CD4-positive, alpha-beta T cell treated with Interleukin-4 for 1 hour (primary cell): ENCODE data around the gene ZCCHC2.

Experiments
- DNase-seq, 2 donors: peaks; one replicate each; pipeline ENCODE4 v3.0.0-alpha.2; 2020 to 2022

The ZCCHC2 gene

GRCh38 chr18:62583376-62583775 is 60.6 kb downstream of the ZCCHC2 start:
- no peak for DNase-seq

GRCh38 chr18:62584241-62585120 is 61.7 kb downstream of the ZCCHC2 start:
- peak; percentile 85 to 87 for DNase-seq

GRCh38 chr18:62585274-62586150 is 62.7 kb downstream of the ZCCHC2 start:
- no peak for DNase-seq

- DNase-seq, result peak; percentile 56 to 58
Observed at GRCh38 chr18:62586151-62586774, 63.4 kb downstream of the ZCCHC2 start.

- DNase-seq, result no peak
Observed at GRCh38 chr18:62586781-62587487, 64.1 kb downstream of the ZCCHC2 start.

GRCh38 chr18:62587689-62588088 is 64.9 kb downstream of the ZCCHC2 start:
- DNase-seq, result no peak

GRCh38 chr18:62588217-62588616 is 65.4 kb downstream of the ZCCHC2 start:
- DNase-seq, result no peak

- no peak for DNase-seq
Observed at GRCh38 chr18:62590799-62591590, 68.2 kb downstream of the ZCCHC2 start.

GRCh38 chr18:62596145-62597005 is 73.5 kb downstream of the ZCCHC2 start:
- no peak for DNase-seq

- DNase-seq, result no peak
Observed at GRCh38 chr18:62601871-62602270, 79.0 kb downstream of the ZCCHC2 start.

- DNase-seq, result no peak
Observed at GRCh38 chr18:62602706-62603105, 79.9 kb downstream of the ZCCHC2 start.

GRCh38 chr18:62603211-62603610 is 80.4 kb downstream of the ZCCHC2 start:
- DNase-seq, result no peak

- DNase-seq, result no peak
Observed at GRCh38 chr18:62603979-62604378, 81.2 kb downstream of the ZCCHC2 start.

- no peak for DNase-seq
Observed at GRCh38 chr18:62605685-62606084, 82.9 kb downstream of the ZCCHC2 start.

- DNase-seq, result no peak
Observed at GRCh38 chr18:62606106-62606505, 83.3 kb downstream of the ZCCHC2 start.

GRCh38 chr18:62607302-62607701 is 84.5 kb downstream of the ZCCHC2 start:
- DNase-seq, result no peak

- DNase-seq, result no peak
Observed at GRCh38 chr18:62607708-62608428, 85.0 kb downstream of the ZCCHC2 start.

GRCh38 chr18:62609764-62610163 is 86.9 kb downstream of the ZCCHC2 start:
- DNase-seq, result no peak

GRCh38 chr18:62610351-62610700 is 87.5 kb downstream of the ZCCHC2 start:
- DNase-seq, result no peak
